Stimulated activated CD4-positive, alpha-beta T cell treated with anti-CD3 and anti-CD28 coated beads, Interleukin-4, amount 100 ng/mL, for 4 hours (primary cell): ENCODE results near the gene LRGUK.
"Not testable (repeated sequence)": the region's sequence is repeated elsewhere in the genome, so short reads cannot be mapped to it uniquely, and the experiment has no call there.

Source experiments
- DNase-seq, 2 experiments: peaks; one replicate each; pipeline ENCODE4 v3.0.0-alpha.2; 2020

LRGUK gene

GRCh38 chr7:134126966-134127848, at the start of gene LRGUK:
TSS of gene LRGUK (plus strand) at chr7:134127340. CDS start at chr7:134127368, 28 bp downstream.
- DNase-seq: peak; percentile 66 to 73

DNA sequence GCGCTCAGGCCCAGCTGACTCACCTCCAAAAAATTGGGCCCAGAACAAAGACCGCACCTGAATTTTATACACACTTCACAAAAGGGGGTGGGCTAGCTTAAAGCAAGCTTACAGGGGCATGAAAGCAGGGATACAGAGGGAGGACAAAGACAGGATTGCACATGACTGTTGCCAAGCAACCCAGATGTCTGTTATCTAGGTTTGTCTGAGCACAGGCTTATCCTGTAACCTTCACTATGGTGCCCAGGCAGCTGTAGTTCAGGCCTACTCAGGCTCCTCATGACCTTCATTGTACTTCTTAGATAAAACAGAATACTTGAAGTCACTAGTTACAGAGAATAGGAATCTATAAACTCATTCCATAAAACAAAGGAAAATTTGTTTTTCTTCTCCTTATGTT, 49.6 kb upstream of the LRGUK start:
- DNase-seq: not testable (repeated sequence)

DNA sequence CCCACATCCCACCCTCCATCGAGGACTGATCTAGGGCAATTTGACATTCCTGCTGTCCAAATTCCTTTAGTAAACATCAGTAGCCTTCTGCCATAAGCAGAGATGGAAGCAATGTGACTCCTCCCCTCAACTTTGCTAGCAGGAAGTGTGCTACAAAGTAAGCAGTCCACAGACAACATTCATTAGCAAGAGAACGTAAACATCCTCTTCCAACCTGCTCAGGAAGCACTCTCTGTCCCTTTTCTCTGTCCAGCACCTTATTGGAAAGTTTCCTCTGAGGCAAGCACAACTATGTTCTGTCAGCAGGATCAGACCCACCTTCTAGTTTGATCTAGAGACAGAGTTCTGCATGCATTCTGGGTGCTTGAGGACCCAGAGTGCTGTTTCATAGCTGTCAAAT, 48.1 kb upstream of the LRGUK start:
- no peak for DNase-seq

- no peak for DNase-seq
Measured at GRCh38 chr7:134081695-134082094, 45.4 kb upstream of the LRGUK start.

DNA sequence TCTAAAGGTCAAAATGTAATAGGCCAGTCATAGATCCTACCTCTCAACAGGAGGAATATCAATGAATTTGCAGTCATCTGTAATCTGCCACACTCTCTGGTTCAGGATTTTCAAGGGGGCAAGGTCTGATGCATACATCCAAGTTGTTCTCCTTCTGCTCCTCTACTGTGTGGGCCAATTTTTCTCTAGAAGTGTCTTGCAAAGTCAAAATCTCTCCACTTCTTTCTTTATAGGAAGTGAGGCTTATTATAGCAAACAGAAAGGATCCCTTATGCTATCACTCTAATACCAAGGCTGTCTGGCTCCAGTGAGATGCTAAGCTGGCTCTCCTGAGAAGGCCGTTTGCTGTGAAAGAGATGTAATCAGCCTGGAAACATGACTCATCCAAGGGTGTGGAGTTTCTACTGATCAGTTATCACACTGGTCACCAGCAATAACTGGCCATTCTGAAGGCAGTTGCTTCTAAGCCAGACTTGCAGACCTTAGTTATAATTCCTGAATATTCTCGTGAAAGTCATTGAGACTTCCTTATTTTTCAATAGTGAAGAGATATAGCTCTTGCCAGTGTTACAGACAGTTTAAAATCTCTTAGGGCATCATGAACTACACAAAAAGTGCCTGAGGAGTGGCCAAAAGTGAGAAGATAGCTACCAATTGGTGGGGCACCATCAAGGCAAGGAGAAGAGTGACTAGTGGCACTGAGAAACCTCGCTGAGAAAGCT, 43.2 kb upstream of the LRGUK start:
- no peak for DNase-seq

DNA sequence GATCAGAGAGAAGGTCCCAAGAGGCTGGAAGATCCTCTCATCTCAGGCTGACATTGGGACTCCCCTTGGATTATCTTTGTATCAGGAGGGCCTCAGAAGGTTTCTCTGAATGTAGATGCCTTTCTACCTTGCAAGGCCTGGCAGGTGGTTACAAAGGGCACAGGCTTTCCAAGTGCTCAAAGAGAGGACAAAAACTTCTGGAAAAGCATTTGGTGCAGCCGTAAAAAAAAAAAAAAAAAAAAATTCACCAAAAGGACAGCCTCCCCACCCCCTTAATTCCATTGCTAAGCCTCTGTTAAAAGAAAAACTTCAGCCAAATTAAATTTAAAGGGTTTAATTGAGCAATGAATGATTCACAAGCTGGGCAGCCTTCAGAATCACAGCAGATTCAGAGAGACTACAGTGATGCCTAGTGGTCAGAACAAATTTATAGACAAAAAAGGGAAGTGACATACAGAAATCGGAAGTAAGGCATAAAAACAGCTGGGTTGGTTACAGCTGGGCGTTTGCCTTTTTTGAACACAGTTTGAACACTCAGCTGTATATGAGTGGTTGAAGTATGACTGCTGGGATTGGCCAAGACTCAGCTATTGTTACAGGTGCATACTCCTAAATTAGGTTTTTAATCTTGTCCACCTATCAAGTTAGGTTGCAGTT, 42.5 kb upstream of the LRGUK start:
- no peak for DNase-seq

DNA sequence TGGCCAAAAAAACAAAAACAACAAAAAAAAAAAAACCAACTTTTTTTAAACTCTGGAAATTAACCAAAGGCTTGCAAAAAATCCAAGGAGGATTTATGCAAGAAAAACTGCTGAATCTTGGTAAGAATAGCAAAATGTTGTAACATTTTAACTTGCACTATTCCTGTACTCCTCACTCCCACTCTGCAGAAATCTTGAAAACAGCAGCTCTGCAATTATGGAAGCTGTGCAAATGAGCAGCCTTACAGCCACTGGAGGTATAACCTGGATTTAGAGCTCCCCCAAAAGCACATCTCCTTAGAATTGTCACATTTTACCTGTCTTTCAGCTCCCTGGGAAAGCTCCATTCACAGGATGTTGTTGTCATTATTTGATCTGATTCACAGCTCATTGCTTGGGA, 41.8 kb upstream of the LRGUK start:
- no peak for DNase-seq

- no peak for DNase-seq
Measured at GRCh38 chr7:134086998-134087735, 40.0 kb upstream of the LRGUK start.

DNA sequence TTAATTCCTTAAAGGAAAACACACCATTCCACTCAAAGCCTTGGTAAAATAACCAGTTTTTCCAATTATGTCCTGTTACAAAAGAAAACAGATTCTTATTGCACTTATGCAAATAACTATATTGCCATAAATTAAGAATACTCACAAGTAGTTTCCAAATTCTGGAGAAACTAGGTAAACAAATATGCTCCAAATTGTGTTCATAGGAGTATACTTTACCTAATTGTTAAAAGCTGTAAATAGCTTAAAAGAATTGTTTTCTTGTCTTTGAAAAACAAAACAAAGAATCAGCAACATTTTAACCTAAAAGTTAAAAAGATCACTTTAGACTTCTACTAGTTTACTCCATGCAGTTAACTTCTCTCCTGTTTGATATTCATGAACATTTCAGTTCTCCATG, 38.9 kb upstream of the LRGUK start:
- no peak for DNase-seq

DNA sequence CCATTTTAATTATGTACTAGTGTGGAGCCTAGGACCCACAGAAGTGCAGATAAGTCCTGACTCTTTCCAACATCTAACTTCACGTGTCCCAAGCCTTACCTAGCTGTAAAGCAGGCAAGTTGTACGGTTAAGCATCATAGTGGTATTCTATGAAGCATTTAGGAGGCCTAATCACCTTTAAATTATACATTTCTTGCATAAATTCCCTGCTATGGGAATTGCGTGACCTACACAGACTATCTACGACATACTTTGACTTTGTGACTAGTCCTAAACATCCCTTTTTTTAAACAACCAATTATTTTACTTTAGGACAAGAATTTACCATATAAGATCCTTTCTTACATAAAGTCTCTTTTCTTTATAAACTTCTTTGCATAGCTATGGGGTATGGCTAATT, 37.7 kb upstream of the LRGUK start:
- DNase-seq: no peak

DNA sequence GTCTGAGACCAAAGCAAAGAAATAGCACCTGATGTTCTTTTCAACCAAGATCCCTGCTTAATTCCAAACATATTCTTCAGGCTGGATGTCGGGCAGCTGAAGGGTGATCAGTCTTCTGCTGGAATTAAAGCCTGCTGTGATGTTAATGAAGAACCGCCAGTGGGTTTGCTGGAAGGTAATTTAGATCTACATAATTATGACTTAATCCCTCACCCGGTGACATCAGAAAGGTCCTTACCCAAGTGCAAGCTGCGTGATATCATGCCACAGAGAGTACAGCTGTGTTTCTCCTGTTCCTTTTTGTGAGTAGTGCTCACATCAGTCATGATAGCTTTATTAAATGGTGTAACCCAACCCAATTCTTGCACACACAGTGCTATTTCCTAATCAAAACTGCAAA, 29.1 kb upstream of the LRGUK start:
- no peak for DNase-seq

GRCh38 chr7:134101716-134102115, 25.4 kb upstream of the LRGUK start:
- DNase-seq: no peak

DNA sequence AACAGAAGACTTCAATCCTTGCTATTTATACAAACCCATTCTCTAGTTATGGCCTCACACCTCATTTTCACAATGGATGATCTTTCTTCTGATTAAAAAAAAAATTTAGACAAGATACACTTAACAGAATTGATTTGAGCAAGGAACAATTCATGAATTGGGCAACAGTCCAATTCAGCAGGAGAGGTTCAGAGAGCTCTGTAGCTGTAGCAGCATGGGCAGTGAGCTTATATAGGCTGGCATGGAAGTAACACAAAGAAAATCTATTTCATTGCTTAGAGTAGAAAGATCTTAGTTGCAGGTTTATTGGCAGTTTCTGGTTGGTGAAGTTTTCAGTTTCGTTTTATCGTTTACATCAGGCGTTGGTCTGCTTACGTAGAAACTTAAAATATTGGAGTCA, 23.0 kb upstream of the LRGUK start:
- DNase-seq: no peak

- no peak for DNase-seq
Measured at GRCh38 chr7:134105841-134106240, 21.3 kb upstream of the LRGUK start.

DNA sequence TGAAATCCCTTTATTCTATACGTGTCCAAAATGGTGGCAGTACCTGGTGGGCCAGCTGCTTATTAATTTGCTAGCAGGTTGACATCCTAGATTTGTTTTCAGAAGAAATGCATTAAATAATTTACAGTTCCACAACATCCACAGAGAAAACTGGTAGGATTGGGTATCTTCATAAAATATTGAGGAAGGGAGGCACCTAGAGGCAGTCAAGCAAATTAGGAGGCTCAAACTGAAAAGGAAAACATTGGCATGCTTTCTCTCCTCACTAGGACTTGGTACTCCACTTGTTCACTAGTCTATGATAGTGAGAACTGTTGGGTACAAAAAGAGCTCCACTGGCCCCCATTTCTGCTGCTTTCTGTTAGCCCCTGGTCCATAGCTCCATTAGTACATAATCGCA, 18.3 kb upstream of the LRGUK start:
- DNase-seq: no peak

DNA sequence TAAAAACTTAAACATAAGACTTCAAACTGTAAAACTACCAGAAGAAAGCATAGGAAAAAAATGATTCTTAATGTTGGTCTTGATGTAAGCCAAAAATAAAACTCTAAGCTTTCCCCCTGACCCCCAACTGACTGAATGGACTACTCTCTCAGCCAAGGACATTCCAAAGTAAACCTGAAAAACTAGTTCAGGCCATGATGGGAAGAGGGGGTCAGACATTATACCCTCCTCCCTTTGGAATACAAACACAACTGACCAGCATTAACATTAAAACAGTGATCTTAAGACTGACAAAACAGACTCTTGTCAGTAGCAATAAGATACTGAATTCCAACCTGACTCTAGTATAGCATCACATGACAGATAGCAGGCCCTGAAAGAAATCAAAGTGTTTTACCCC, 13.5 kb upstream of the LRGUK start:
- DNase-seq: no peak

- no peak for DNase-seq
Measured at GRCh38 chr7:134114992-134115391, 12.1 kb upstream of the LRGUK start.

DNA sequence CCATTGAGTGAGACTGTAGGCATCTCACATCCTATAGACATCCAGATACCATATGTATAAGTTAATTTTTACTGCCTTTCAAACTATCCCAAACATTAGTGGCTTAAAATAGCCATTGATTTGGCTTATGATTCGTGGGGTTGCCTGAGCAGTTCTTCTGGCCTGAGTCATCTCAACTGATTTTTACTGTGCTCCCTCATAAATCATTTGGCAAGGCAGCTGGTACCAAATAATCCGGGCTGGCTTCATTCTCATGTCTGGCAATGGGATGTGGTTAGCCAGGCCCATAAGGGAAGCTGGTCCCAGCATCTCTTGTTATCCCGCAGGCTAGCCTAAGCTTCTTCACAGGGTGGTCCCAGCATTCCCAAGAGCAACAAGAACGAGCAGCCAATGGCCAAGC, 6.7 kb upstream of the LRGUK start:
- DNase-seq: no peak

DNA sequence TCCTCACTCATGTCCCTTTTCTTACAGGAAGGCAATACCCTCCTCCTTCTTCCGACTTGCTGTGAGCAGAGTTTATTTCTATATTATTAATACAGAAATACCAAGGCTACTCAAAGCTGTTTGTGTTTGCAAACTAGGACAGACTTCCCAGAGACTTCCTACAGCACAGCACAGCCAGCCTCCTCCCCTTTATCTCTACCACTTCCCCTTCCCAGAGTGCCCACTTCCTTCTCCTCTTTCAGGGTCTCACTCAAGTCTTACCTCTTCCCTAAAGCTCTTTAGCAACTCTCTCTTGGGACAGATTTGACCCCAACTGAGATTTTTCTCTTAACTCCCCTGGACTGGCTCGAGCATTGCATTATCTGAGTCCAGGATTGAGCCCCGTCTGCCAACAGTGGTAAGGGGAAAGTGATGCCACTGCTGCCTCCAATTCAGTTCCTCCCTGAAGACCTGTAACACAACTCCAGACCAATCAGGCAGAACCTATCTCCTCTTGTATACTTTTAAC, 5.5 kb upstream of the LRGUK start:
- DNase-seq: no peak

DNA sequence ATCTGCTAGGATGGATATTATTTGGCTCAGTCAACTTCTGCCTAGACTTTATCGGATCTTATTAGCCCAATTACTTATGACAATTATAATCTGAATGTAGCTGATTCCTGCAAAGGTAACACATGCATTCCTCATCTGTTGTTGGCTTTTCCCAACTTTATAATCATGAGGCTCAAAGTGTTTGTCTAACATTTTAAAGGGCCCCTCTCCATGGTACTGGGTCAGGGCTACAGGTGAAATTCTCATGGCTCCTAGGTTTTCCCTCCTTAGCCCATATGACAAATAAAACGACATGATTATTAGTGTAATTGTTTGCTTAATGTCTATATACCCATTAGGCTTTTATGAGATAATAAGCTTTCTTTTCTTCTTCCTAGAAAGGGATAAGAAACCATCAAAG, 4.2 kb upstream of the LRGUK start:
- no peak for DNase-seq

DNA sequence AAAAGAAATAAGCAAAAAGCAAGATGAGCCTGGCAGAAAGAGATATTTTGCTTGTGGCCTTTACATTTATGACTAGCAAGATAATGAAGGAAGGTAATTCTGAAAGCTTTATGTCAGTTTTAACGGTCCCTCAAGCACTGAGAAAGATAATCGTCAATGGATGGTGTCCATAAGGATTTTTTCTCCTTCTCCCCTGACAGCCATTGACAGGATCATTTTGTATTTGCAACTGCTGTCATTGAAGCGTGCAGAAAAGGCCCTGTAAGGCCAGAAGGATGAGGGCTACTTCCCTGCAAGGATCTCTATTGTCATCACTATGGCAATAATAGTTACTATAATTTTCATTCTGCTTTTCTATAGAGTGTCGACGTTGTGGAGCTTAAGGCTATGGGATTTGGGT, 994 bp upstream of the LRGUK start:
- no peak for DNase-seq

DNA sequence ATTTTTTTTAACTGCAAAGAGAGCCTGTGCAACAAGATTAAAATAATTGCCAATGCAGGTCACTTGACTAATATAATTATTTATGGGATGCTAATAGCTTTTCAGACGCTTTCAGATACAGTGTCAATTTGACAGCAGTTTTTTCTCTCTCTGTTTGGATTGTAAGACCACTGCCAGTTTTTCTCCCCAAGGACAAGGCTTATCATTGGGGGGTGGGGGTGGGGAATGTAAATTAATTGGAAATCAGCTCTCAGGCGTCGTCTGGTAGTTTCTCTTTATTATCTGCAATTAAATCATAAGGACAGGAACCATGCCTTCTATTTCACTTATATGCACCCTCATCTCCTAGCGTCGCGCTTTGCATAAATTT, 559 bp upstream of the LRGUK start:
- no peak for DNase-seq

- no peak for DNase-seq
Measured at GRCh38 chr7:134128829-134129228, 1.7 kb downstream of the LRGUK start.
